SW 1271 (cell line): ENCODE measurements around the gene PODXL.

Source experiments
- DNase-seq, 2 experiments: peaks; one replicate each; lab custom pipeline; 2025; lab: John Stamatoyannopoulos, UW

The PODXL gene

GRCh38 chr7:131556053-131556908 lies at the start of gene PODXL:
TSS of gene PODXL (minus strand) at chr7:131556628. CDS start at chr7:131556359, 269 bp downstream.
- peak in 1 of 2 experiments; percentile 31 for DNase-seq

- no peak for DNase-seq
Measured at GRCh38 chr7:131605280-131605878, 49.0 kb upstream of the PODXL start.

GRCh38 chr7:131604841-131605279 lies 48.4 kb upstream of the PODXL start:
- no peak for DNase-seq

DNA sequence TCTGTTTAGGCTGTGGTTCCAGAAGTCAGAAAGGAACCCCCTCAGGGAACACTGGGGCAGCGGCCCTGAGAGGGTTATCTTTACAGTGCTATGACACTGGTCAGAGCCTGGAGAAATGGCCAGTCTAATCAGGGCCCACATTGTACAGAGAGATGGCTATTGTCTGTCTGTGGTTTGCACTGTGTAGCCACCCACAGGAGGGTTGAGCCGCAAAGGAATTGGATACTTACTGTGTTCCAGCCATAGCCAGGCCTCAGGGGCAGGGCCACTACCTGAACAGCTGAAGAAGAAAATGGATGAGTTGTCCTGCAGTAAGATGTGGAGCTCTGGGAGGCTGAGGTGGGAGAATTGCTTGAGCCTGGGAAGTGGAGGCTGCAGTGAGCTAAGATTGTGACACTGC lies 47.5 kb upstream of the PODXL start:
- DNase-seq: no peak

- no peak for DNase-seq
Measured at GRCh38 chr7:131602994-131603372, 46.6 kb upstream of the PODXL start.

GRCh38 chr7:131602304-131602993 lies 46.0 kb upstream of the PODXL start:
- DNase-seq: no peak

GRCh38 chr7:131600085-131600881 lies 43.9 kb upstream of the PODXL start:
- DNase-seq: no peak

GRCh38 chr7:131596785-131597184 lies 40.4 kb upstream of the PODXL start:
- no peak for DNase-seq

DNA sequence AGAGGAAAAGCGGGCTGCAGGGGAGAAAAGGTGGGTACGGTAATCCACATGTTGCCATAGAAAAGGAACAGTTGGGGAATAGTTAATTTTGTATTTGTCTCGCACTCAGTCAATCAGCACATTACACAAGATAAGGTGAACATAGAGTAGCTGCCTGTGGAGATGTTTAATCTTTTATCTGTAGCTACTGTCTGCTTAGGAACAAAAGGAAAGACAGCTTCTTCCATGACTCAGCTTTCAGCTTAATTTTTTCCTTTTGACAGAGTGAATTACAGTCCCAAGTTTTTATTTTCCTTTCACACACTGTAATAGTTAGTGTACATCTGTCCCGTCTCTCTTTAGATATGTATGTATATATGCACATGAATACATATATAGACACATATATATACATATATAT lies 39.3 kb upstream of the PODXL start:
- no peak for DNase-seq

GRCh38 chr7:131591687-131592319 lies 35.4 kb upstream of the PODXL start:
- DNase-seq: no peak

DNA sequence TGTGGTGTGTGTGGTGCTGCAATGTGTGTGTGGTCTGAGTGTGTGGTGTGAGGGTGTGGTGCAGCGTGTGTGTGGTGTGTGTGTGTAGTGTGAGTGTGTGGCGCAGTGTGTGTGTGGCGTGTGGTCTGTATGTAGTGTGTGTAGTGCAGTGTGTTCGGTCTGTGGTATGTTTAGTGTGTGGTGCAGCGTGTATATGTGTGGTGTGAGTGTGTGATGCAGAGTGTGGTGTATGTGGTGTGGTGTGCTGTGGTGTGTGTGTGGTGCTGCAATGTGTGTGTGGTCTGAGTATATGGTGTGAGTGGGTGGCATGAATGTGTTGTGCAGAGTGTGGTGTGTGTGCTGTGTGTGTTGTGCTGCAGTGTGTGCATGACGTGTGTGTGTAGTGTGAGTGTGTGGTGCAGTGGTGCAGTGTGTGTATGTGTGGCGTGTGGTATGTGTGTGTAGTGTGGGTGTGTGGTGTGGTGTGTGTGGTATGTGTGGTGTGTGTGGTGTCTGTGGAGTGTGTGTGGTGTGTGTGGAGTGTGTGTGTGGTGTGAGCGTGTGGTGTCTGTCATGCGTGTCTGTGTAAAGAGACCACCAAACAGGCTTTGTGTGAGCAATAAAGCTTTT lies 31.0 kb upstream of the PODXL start:
- no peak for DNase-seq

DNA sequence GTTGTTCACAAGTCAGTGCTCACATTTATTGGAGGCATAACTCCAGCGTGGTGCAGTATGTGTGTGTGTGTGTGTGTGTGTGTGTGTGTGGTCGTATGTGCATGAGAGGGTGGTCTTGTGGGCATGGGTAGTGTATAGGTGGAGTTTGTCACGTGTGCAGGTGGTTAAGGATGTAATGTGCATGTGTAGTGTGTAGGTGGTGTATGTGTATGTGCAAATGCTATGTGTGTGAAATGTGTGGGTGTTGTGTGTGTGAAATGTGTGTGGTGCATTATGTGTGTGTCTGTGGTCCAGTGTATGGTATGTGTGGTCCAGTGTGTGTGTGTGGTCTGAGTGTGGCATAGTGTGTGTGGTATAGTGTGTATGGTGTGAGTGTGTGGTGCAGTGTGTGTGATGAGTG lies 30.3 kb upstream of the PODXL start:
- no peak for DNase-seq

GRCh38 chr7:131586259-131586658 lies 29.8 kb upstream of the PODXL start:
- no peak for DNase-seq

DNA sequence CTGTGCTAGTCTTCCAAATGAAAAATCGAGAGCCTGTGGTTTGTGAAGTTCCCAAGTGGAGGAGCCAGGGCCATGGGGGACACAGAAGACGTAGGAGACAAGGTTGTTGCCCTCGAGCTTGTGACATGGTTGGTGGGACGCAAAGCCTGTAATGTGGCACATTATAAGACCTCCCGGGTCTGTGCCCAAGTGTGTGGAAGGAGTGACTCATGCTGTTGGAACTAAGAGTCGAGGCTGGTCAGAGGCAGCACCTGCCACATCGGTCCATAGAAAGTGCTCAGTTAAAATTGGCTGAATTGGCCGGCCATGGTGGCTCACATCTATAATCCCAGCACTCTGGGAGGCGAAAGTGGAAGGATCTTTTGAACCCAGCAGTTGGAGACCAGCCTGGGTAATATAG lies 27.0 kb upstream of the PODXL start:
- DNase-seq: no peak

- DNase-seq: no peak
Measured at GRCh38 chr7:131581241-131582051, 25.0 kb upstream of the PODXL start.

GRCh38 chr7:131578602-131579001 lies 22.2 kb upstream of the PODXL start:
- no peak for DNase-seq

DNA sequence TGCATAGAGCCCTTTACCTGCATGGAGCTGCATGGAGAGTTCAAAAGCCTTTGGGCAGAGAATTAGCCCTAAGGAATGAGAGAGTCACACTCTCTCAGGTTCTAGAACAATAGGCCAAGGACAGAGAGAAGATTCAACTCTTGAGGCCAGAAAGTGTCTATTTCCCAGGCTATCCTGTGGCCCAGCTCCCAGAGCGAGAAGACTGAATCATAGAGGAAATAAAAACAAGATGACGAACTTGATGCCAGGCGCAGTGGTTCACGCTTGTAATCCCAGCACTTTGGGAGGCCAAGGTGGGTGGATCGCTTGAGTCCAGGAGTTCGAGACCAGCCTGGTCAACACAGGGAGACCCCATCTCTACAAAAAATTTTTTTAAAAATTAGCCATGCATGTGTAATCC lies 18.3 kb upstream of the PODXL start:
- DNase-seq: no peak

DNA sequence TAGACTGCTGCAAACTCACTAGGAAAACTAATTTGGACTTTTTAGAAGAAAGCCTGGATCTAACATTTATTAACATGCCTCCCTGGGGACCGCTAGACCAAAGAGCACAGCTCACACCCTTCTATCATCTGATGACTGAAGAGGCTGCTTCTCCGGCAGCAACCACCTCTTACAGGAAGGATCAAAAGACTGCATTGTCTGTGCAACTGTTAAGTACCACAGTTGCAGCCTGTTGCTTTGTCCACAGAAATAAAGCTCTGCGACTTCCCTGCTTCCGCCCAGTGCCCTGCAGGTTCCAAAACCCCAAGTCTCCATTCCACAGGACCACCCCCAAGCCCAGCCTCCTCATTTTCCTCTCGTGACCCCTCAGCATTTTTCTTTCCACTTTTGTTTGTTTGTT lies 14.0 kb upstream of the PODXL start:
- DNase-seq: no peak

- DNase-seq: no peak
Measured at GRCh38 chr7:131568970-131569369, 12.5 kb upstream of the PODXL start.

DNA sequence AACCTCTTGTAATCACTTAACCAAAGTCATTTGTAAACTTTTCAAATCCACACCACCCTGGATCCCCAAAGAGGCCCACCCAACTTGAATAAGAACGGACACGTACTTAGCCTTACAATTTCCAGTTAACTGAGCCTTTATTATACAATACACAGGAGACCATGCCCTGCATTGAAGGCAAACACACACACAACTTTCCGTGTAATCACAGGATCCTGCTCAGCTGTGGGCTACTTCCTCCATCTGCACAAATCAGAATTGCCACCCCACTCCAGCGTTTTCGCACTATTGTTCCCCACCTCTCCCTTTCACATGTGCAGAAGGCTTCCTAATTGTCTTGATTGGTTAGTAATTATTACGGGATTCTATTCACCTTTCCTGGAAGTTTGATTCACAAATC lies 12.1 kb upstream of the PODXL start:
- no peak for DNase-seq
